ENCODE measurements around the gene AEN.

Gene AEN

DNA sequence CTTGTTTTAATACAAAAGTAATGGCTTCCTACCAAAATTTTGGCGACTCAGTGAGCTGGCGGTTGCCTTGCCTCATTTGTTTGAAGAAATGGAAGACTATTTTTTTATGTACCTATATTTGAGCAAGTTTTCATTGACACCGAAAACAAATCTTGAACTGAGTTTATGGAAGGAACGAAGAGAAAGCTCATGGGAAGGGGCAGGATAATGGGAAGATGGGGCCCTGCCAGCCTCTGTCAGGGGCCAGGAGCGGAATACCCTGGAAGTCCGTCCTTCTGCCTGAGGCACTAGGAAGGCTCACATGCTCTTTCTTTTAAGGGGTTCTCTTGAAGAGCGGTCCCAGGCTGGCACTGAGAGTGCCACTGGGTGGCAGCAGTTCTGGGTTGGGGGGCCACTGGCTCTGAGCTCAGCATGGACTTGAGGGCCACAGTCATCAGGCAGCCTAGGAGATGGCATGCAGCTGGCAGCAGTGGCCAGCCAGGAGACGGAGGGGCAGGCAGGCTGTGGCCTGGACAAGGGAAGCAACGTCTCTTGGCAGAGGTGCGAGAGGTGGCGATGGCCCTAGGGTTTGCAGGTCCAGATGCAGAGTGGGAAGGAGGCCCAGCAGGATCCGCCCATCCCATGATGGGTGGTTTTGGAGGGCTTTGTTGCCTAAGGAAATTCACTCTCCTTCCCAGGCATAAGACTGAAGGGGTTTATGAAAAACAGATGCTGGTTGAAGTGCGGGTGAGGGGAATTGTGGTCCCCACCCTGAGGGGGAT, 59.3 kb downstream of the AEN start:
- DNase-seq: no peak

DNA sequence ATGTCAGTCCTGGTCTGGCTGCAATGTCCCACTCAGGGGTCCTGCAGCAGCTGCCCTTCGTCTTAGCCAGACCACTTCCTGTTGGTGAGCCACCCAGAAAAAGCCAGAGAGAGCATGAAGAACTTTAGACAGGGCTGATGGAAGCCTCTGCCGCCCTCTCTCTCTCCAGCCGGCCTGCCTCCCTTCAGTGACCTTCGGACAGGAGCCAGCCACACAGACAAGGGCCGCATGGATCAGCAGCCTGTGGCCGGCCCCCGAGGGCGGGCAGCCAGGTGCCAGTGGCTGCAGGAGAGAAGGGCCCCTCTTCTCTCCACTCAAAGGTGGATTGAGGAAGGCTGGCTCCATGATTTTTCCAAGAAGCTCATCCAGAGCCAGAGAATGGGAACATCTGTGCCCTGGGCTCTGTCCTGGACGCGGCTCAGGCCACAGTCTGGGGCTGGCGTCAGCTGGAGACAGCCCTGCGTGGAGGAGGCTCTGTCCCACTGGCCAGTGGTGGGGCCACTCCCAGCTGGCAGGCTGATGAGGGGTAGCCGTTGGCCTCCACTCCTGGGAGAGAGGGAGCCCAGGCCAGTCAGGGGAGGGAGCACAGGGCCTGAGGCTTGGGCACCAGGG, 60.6 kb downstream of the AEN start:
- DNase-seq: no peak

Measured in NCI-H2029 (cell line).